Activated T-cell treated with anti-CD3 and anti-CD28 coated beads for 1 hour (primary cell): Measurements from ENCODE around the gene KCNG2.

ENCODE experiments used
- DNase-seq: peaks from one replicate; pipeline ENCODE4 v3.0.0-alpha.2; 2020; ENCODE audit warnings: low read depth

The KCNG2 gene

GRCh38 chr18:79926715-79927606, 129.2 kb downstream of the KCNG2 start:
- DNase-seq, result no peak

- DNase-seq, result no peak
Measured at GRCh38 chr18:79927607-79928562, 130.1 kb downstream of the KCNG2 start.

GRCh38 chr18:79928563-79928960, 130.8 kb downstream of the KCNG2 start:
- DNase-seq, result no peak

GRCh38 chr18:79930020-79930642, 132.4 kb downstream of the KCNG2 start:
- DNase-seq, result no peak

GRCh38 chr18:79931475-79931874, 133.7 kb downstream of the KCNG2 start:
- no peak for DNase-seq

GRCh38 chr18:79932907-79933306, 135.2 kb downstream of the KCNG2 start:
- DNase-seq, result no peak

- no peak for DNase-seq
Measured at GRCh38 chr18:79933765-79934164, 136.0 kb downstream of the KCNG2 start.

- DNase-seq, result no peak
Measured at GRCh38 chr18:79934311-79935097, 136.8 kb downstream of the KCNG2 start.

- DNase-seq, result no peak
Measured at GRCh38 chr18:79935098-79935480, 137.4 kb downstream of the KCNG2 start.

- no peak for DNase-seq
Measured at GRCh38 chr18:79935499-79935898, 137.8 kb downstream of the KCNG2 start.

- DNase-seq, result no peak
Measured at GRCh38 chr18:79935925-79936324, 138.2 kb downstream of the KCNG2 start.

GRCh38 chr18:79936641-79937040, 138.9 kb downstream of the KCNG2 start:
- DNase-seq, result no peak

- DNase-seq, result no peak
Measured at GRCh38 chr18:79937103-79937860, 139.5 kb downstream of the KCNG2 start.

- DNase-seq, result no peak
Measured at GRCh38 chr18:79938196-79938595, 140.5 kb downstream of the KCNG2 start.

GRCh38 chr18:79939096-79939495, 141.4 kb downstream of the KCNG2 start:
- no peak for DNase-seq

GRCh38 chr18:79940126-79940813, 142.5 kb downstream of the KCNG2 start:
- DNase-seq, result no peak

GRCh38 chr18:79940814-79941472, 143.2 kb downstream of the KCNG2 start:
- no peak for DNase-seq

GRCh38 chr18:79941473-79942119, 143.9 kb downstream of the KCNG2 start:
- no peak for DNase-seq

GRCh38 chr18:79942211-79942610, 144.5 kb downstream of the KCNG2 start:
- DNase-seq, result no peak
